K562 (cell line): ENCODE results near the gene ZNF672. TPM values are rescaled to one million over a fixed set of nuclear protein-coding genes. Genes with fewer than 3 reads are reported as not detected.
A peak's percentile ranks its signal among the peaks of the same experiment; 100 is the strongest.

ENCODE experiments used
- CTCF ChIP-seq, 3 experiments: IDR thresholded peaks in 2 of 3; conservative IDR thresholded peaks in 1 of 3; 2 replicates each; pipeline ENCODE4 v1.5.1; 2011 to 2012; ENCODE audit warnings: low read length in 3 of 3, mild to moderate bottlenecking in 3 of 3, control low read depth in 2 of 3, improper control_type of control experiment in 1 of 3, inconsistent platforms in 1 of 3, low read depth in 1 of 3, mixed read lengths in 1 of 3, moderate library complexity in 1 of 3; ENCODE audit not compliant: insufficient read depth in 2 of 3
- HEY1 ChIP-seq: fragments of 250-450 bp; sonication (Bioruptor Pico); IDR thresholded peaks from 2 replicates; pipeline ENCODE4 v1.5.0; 2020; ENCODE audit warnings: mild to moderate bottlenecking, moderate library complexity, borderline replicate concordance
- RBFOX2 ChIP-seq: fragments of 200-400 bp; formaldehyde crosslinking; IDR thresholded peaks from 2 replicates; pipeline ENCODE4 v1.6.1; 2017; ENCODE audit warnings: low read depth, mild to moderate bottlenecking, low read length, moderate library complexity
- SUPT5H ChIP-seq: fragments of 450-650 bp; IDR thresholded peaks from 2 replicates; pipeline ENCODE4 v1.6.1; 2016
- TOE1 ChIP-seq, 2 experiments: fragments of 450-650 bp in 1 of 2; sonication (generic) in 1 of 2; formaldehyde crosslinking in 1 of 2; IDR thresholded peaks; 2 replicates each; pipeline versions ENCODE4 v1.7.1 to v1.8.0; 2016 to 2022; ENCODE audit warnings: borderline replicate concordance in 2 of 2, mild to moderate bottlenecking in 2 of 2, antibody characterized with exemption in 1 of 2, inconsistent platforms in 1 of 2, low read depth in 1 of 2, missing genetic modification reagents in 1 of 2, moderate library complexity in 1 of 2
- ZKSCAN1 ChIP-seq: fragments of 150-350 bp; IDR thresholded peaks from 2 replicates; pipeline ENCODE4 v1.6.1; 2016; ENCODE audit warnings: low read depth, low read length
- polyA plus RNA-seq, 8 experiments: library from polyadenylated mRNA; depleted of rRNA in 4 of 8; stranded (reverse) in 5 of 8; unstranded in 3 of 8; fragments of >200 nt; fragmentation: Nextera tagmentation in 2 of 8; fragmentation: Illumina TruSeq in 1 of 8; extraction: Ambion mirVana in 2 of 8; extraction: Trizol in 1 of 8; gene quantifications; 2 replicates each; pipeline versions ENCODE4 v1.2.1 to v1.2.3, GENCODE V29; 2011 to 2014; ENCODE audit warnings: inconsistent platforms in 1 of 8, missing spikeins in 1 of 8
- total RNA-seq, 7 experiments: library from RNA; depleted of rRNA in 6 of 7; stranded (reverse); fragments of >200 nt in 6 of 7; fragmentation: Illumina TruSeq in 2 of 7; extraction: Trizol in 2 of 7; gene quantifications; 2 replicates each; pipeline versions ENCODE4 v1.2.1 to v1.2.3, GENCODE V29; 2011 to 2021; ENCODE audit warnings: low replicate concordance in 1 of 7
- TF ChIP-seq, protein P1 (sequence below): fragments of 200-800 bp; sonication (Bioruptor generic); IDR thresholded peaks from 2 replicates; pipeline ENCODE4 v1.6.1; 2016; ENCODE audit warnings: missing genetic modification characterization, missing compliant biosample characterization

The ZNF672 gene
- total and polyA plus RNA-seq, 9 of the 15 experiments (the other 6 are each of a cell fraction or from before 2014, with no cell fraction given), result 1.9 to 57.9 (median 24.1) TPM

DNA sequence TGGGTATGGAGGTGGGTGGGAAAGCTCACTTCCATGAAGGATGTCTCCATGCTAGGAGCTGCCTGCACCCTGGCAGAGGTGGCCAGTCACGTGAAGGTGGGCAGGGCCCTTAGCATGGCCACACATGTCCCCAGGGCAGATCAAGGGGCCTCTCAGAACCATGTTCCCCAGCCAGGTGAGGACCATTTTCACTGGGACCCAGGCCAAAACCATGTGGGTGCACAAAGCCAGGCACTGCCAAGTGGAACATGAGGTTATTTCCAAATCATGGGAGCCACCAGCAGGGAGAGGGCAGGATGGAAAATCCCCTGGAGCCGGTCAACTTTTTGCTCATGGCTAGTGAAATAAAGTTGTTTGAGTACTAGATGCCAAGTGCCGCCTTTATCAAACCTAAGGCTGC is 11.1 kb downstream of the ZNF672 start (continued):
- TF ChIP-seq CTCF (IDR thresholded peaks at IDR 0.05 in 2 of 3, conservative IDR thresholded peaks at IDR 0.05 in 1 of 3; ENCODE audit: insufficient read depth in 2 of 3, low read depth in 1 of 3, low read length in 3 of 3), result no peak
- TF ChIP-seq RBFOX2, result no peak; the same call in 1 of the 2 replicates
- no peak for TF ChIP-seq HEY1 (CRISPR knock-in tag)
- no peak for TF ChIP-seq TOE1 (IDR thresholded peaks at IDR 0.05; ENCODE audit: borderline replicate concordance)
- TF ChIP-seq TOE1 (CRISPR knock-in tag; IDR thresholded peaks at IDR 0.05; ENCODE audit: borderline replicate concordance, low read depth), result no peak
- TF ChIP-seq, protein P1, sequence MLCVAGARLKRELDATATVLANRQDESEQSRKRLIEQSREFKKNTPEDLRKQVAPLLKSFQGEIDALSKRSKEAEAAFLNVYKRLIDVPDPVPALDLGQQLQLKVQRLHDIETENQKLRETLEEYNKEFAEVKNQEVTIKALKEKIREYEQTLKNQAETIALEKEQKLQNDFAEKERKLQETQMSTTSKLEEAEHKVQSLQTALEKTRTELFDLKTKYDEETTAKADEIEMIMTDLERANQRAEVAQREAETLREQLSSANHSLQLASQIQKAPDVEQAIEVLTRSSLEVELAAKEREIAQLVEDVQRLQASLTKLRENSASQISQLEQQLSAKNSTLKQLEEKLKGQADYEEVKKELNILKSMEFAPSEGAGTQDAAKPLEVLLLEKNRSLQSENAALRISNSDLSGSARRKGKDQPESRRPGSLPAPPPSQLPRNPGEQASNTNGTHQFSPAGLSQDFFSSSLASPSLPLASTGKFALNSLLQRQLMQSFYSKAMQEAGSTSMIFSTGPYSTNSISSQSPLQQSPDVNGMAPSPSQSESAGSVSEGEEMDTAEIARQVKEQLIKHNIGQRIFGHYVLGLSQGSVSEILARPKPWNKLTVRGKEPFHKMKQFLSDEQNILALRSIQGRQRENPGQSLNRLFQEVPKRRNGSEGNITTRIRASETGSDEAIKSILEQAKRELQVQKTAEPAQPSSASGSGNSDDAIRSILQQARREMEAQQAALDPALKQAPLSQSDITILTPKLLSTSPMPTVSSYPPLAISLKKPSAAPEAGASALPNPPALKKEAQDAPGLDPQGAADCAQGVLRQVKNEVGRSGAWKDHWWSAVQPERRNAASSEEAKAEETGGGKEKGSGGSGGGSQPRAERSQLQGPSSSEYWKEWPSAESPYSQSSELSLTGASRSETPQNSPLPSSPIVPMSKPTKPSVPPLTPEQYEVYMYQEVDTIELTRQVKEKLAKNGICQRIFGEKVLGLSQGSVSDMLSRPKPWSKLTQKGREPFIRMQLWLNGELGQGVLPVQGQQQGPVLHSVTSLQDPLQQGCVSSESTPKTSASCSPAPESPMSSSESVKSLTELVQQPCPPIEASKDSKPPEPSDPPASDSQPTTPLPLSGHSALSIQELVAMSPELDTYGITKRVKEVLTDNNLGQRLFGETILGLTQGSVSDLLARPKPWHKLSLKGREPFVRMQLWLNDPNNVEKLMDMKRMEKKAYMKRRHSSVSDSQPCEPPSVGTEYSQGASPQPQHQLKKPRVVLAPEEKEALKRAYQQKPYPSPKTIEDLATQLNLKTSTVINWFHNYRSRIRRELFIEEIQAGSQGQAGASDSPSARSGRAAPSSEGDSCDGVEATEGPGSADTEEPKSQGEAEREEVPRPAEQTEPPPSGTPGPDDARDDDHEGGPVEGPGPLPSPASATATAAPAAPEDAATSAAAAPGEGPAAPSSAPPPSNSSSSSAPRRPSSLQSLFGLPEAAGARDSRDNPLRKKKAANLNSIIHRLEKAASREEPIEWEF (CRISPR knock-in tag), result no peak
- no peak for TF ChIP-seq ZKSCAN1
- TF ChIP-seq SUPT5H, result 0 out of 2 replicates have a peak, but pooled peaks have one; percentile 9
